Measurements from ENCODE around the gene CKLF.
"Not testable (repeated sequence)": the region's sequence is repeated elsewhere in the genome, so short reads cannot be mapped to it uniquely, and the experiment has no call there.

The CKLF gene

DNA sequence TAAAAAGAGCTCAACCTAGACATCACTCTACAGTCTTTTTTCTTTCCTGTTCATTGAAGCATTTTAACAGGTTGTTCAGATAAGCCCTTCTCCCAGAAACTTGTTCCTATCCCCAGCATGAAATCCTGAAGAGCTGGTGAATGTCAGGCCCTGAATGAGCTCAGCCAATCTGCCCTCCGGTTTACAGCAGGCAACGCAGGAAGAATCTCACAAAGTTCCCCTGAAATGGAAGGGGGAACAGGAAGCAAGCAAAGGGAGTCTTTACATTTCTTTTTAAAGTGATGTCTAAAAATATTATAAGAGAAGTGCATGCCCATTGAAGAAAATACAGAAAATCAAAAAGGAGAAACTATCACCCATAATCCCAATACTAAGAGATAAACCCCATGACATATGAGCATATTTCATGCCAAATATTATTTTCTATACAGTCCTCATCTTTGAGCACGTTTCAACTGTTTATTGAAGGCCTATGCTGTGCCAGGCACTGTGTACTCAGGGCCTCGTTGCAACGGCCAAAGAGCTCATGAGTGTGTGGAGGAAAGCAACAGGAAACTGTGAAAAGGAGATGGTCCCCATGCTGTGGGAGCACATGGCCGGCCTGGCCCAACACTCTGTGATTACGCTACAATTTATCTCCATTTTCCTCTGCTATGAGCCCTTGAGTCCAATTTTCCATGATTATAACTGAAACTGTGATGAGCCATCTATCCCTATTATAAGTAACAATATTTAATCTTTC, 8.2 kb upstream of the CKLF start:
- DNase-seq: no peak

DNA sequence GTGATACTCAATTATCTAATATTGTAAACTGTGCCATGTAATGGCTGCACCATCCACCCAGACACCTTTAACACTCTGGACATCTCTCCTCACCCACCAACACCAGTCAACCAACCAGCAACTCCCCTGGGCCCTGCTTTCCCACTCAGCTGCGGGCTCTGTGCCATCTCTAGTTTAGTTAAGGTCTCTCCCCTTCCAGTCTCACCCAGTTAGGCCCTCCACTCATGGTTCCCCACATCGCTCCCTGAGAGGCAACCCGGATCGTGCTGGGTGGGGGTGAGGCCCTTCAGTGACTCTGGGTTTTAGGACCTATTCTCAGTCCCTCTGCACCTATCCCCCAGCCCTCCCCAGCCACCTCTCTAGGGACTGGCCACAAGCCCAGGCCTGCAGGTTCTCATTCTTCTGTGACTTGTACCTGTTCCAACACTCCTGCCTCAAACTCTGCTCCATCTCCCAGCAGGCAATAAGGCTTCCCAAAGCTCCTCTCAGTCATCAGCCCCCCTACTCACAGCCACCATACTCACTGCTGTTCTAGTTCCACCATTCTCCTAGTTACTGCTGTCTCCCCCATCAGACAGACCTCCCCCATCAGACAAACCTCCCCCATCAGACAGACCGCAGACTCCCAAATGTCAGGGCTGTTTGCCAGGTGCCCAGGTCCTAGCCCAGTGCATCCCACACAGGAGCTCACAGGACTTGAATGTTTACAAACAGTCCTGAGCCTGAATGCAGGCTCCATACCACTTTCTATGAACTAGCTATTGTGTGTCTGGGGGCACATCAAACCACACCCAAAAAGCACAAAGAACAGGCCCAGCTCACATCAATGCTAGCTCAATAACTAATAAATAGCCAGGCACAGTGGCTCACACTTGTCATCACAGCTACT, 5.0 kb upstream of the CKLF start:
- DNase-seq: peak; percentile 10

DNA sequence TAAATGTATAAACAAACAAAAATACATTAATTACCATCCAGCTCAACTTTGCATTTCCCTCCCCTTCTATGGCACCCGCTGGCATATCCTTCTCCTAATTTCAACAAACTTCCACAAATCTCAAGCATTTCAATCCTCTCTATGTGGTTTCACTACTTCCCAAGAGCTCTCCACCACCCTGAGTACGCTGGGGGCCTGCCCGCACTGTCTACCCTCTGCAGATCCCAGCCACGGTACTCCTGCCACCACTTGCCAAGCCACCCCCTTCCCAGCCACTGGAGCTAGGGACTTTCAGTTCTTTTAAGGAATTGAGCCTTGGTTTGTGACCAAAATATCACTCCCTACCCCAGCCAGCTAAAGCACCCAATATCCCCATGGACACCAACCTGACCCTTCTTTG, 4.3 kb upstream of the CKLF start:
- no peak for DNase-seq

DNA sequence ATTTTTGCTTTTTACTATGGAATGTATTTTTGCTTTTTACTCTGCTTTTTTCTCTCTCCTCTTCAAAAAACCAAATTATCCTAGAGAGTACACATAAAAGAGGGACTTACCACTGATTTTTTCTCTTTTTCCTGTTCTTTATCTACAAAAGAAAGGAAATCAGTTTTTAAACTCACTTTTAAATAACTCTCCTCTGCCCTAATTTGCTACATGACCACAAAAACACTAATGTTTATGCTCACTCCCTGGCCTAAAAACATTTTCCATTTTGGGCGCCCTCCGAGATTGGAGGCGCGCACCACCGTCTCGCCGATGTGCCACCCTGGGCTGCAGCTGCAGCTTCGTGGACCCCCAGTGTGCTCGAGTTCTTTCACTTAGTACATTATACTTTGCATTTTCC, 3.5 kb upstream of the CKLF start:
- no peak for DNase-seq

DNA sequence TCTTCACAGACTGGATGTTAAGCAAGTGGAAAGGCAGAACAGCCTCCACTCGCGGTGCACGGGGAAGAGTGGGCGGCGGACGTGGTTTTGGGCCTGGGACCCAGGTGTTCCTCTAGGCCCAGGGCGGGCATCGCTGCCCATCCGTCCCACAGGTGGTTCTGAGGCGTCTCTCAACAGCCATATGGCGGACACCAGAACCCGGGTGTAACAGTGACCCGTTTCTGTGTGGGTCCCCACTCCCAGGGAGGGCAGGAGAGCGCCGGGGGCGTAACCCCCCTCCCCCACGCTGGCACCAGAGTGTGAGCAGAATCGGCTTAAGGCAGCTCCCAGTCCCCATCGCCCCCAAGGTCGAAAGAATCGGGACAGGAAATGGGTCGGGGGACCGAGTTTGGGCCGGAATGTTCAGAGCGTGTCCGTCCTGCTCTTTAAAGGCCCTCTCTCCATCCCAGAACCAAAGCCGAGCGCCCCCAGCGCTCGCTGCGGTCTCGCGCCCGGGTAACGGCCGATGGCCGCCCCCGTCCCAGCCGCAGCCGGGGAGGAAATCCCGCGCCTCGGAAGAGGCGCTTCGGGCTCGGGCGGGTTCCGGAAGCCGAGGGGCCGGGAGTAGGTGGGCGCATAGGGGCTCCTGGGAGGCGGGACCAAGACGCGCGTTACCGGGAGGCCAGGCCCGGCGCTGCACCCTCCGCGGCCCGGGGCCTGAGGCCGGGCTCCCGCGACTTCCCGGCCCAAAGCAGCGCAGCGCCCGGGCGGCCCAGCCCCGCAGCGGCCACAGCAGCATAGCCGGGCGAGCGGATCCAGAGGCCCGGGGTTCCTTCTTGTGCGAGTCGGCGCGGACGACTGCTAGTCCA, 2.9 kb upstream of the CKLF start, which contains the start of gene TK2:
Gene TK2 (minus strand): TSS at position 839 of the 848 bp plus-strand sequence. CDS start 61 bp downstream, at position 778.
- peak; percentile 51 for DNase-seq

DNA sequence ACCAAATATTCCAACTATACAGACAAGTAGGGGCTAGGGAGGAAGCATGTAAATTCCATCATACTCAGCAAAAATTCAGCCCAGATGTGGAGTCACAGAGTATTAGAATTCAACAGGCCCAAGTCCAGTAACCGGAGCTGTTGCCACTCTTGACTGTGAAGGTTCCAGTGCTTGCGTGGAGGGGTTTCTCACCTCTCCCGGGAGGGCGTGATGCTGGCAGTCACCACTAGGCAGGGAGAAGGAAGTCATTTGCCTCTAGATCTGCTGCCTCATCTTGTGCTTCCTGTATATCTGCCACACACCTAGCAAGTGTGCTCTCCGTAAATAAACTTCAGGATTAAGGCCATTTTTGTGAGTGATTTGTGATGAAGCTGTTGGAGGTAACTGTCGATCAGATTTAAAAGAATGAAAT, 1.0 kb upstream of the CKLF start:
- no peak for DNase-seq

DNA sequence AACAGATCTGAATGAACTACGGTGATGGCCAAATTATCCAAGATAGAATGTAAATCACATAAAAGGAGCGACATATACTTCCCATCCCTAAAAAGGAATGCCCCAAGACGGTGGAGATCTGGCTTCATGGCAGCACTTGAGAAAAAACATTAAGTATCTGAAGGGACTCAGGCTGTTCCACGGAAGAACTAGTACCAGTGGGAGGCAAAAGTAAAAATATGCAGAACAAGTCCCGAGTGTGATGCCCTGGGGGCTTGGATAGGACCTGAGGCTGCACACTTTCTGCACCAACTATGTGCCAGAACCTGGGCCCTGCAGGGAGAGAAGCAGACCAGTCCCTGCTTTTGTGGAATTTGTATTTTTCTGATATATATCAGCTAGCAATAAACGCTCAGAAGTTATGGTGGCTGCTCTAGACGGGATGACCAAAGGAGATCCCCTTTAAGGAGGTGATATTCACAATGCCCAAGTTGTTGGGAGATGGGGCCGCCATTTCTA, 539 bp upstream of the CKLF start:
- no peak for DNase-seq

DNA sequence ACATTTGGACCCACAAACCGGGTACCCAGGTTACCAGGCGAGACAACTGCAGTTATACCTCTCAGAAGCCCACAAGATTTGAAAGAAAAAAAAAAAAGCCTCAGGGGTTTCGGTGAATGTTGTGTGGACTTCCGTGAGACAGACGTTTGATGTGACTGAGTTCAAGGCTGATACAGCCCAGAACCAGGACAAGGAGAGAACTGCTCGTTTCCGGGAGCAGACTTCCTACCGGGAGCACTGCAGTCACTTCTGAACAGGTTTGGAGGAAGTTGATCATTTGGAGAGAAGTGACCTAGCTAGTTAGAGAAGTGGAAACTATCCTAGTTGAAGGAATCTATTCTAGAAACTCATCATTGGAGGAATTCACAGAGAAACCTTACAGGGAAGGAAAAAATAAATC, 847 bp downstream of the CKLF start:
- no peak for DNase-seq

DNA sequence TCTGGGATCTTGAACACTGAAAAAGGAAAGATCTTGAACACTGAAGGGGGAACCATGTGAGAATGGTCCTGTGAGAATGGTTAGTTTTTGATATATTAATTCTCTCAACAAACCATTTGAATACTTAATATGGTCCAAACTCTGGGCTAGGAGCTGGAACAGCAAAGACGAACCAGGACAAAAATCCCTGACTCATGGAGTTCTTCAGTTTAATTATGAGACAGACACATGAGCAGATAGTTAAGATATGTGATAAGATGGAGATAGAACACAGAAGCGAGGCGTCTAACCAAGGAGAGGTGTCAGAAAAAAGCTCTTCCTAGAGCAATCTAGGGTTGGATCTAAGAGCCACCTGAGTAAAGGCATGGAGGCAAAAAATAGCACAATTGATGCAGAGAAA, 1.6 kb downstream of the CKLF start:
- DNase-seq: no peak

DNA sequence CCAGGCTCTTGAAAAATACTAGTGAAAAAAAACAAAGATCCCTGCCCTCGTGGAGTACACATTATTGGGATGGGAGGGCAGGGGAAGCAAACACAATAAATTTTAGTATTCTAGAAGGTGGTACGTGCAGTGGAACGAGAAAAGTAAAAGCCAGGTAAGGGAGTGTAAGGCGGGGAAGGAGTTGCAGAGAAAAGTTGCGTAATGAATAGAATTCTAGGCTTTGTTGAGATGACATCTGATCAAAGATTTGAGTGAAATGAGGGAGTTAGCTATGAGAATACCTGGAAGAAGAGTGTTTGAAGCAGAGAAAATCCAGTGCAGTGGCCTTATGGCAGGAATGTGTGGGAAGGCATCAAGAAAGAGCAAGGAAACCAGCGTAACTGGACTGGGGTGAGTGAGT, 2.1 kb downstream of the CKLF start:
- DNase-seq: no peak

DNA sequence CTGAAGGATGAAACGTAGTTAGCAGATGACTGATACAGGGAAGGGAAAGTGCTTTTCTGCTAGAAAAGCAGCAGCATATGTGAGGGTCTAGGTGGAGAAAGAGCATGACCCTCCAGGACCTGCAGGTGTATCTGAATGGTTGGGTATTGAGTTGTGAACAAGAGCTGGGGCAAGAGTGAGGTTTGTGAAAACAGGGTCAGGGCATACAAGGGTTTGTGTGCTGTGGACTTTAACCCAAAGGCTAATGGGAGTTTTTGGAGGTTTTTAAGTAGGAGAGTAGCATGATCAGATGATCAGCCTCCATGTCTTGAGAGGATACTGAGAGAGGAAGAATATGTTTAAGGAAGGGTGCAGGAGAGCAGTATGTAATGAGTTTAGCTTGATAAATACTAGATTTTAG, 7.7 kb downstream of the CKLF start:
- no peak for DNase-seq

DNA sequence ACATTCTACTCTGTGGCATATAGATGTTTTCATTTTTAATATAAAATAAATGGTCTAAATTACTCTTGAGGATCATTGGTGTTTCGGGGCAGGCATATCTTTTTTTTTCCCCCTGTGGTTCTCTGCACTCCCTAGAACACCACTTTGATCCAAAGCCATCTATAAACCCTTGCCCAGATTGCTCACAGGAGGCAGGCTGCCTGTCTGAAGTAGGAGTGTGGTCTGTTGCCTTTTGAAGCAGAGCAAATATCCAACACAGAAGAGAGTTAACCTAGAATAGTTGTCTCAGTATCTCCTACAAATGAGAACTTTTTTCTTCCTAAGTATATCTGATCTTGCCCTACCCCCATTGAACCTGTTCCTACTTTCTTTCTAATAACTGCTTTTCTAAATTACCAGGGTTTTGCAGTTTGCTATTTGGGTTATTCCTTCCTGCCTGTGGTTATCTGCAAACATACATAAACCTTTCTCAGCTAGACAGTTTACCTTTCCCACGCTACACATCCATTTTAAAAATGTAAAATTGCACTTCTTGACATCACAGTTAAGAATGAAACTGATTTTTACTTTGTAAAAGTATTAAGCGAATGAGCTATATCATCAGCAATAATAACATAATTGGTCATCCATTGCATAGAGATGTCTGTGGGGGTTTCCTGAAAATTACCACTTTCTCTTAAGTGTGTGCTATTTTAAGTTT, 9.2 kb downstream of the CKLF start:
- DNase-seq: no peak

DNA sequence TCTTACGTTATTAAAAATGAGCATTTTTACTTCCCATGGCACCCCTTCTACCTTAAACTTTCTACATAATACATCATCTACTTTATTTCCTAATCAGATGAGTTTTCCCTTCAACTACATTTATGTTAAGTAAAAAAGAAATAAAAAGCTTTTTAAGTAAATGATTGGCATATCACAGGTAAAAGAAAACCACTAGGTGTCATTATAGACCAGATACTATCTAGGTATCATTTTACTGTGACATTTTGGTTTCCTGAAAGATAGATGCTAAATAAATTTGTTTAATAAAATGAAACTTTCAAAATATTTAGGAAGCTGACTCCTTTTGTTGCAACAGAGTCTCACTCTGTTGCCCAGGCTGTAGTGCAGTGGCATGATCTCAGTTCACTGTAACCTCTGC, 10.0 kb downstream of the CKLF start:
- no peak for DNase-seq

DNA sequence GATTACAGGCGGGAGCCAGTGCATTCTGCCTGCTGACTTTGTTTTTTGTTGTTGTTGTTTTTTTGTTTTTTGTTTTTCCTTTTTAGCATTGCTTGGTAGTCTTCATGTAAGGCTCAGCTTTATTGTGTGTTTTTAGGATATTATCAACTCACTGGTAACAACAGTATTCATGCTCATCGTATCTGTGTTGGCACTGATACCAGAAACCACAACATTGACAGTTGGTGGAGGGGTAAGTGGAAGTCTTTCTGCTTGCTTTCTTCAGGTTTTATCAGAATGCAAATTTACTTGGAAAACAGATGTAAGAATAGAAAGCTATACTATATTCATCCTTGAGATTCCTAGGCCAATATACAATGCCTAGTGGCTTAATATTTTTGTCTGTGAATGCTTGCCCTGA, 10.6 kb downstream of the CKLF start:
- no peak for DNase-seq

DNA sequence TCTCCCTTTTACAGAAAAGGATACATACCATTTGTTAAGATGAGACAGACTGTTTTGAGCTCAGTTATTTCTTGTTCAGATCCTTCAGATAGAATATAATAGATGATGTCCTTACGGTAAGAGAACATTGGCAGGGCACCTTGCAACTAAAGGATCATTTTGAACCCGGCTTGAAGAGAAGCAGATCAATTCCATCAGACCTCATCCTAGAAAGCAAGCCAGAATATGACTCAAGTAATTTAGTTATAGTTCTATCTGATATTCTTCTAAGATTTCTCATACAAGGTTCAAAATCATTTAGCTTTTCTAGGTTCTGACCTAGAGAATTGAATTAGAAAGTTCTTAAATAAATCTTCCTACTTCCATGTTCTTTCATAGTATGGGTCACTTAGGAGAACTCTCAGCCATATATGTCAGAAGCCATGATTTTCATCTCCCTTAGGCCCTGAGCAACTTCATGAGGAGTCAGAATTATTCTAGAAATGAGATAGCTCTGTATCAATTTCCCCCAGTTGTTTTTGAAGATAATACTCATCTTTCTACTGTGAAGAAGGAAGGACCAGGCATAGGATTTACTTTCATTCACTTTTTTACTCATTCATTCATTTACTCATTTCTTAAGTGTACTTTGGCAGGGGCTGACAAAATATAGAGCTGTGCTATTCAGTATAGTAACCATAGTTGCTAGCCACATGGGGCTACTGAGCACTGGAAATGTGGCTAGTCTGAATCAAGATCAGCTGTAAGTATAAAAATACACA, 11.4 kb downstream of the CKLF start:
- DNase-seq: no peak

DNA sequence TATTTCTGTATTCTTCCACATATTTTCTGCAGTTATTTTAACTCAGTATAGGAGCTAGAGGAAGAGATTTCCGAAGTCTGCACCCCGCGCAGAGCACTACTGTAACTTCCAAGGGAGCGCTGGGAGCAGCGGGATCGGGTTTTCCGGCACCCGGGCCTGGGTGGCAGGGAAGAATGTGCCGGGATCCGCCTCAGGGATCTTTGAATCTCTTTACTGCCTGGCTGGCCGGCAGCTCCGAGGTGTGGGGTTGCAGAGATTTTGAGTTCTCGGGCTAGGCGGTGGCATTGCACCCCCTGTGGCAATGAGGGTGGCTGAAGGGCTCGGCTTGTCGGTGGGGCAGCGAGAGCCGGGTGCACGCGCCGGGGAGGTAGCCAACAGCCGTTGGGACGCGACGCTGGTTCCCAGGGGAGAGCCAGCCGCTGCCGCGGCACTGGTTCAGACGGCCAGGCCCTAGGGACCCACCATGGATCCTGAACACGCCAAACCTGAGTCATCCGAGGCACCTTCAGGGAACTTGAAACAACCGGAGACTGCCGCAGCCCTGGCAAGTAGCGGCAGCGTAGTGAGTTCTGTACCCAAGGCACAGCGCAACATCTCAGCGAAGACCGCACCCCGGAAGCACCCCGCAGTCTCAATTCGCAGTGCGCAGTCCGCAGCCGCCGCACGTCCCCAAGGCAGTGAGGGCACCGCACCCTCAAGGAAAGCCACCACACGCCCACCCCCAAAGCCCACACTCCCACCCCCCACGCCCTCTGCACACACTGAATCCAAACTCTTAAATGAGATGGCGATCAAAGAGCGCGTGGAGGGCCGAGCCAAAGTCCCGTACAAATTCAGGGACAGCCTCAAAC, 13.9 kb downstream of the CKLF start, which contains the start of gene CMTM1:
Gene CMTM1 (plus strand): TSS at position 389 of the 851 bp plus-strand sequence. CDS start 75 bp downstream, at position 464.
- no peak for DNase-seq

DNA sequence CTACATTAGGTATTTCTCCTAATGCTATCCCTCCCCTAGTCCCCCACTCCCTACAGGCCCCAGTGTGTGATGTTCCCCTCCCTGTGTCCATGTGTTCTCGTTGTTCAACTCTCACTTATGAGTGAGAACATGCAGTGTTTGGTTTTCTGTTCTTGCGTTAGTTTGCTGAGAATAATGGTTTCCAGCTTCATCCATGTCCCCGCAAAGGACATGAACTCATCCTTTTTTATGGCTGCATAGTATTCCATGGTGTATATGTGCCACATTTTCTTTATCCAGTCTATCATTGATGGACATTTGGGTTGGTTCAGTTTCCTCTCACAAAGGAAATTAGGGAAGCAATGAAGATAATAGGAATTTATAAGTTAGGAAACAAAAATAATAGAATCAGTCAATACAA, 14.9 kb downstream of the CKLF start:
- DNase-seq: not testable (repeated sequence)

DNA sequence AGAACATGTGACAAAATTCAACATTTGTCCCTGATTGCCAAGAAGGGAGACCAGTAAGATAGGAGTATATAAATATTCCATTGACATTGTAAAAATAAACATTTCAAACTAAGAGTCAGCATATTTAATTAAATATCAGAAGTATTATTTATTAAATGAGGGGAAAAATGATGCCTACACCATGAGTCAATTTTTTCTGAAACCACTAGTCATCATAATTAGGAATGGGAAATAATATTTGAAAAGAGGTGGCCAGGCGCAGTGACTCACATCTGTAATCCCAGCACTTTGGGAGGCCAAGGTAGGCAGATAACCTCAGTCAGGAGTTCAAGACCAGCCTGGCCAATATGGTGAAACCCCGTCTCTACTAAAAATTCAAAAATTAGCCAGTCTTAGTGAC, 16.0 kb downstream of the CKLF start:
- no peak for DNase-seq

DNA sequence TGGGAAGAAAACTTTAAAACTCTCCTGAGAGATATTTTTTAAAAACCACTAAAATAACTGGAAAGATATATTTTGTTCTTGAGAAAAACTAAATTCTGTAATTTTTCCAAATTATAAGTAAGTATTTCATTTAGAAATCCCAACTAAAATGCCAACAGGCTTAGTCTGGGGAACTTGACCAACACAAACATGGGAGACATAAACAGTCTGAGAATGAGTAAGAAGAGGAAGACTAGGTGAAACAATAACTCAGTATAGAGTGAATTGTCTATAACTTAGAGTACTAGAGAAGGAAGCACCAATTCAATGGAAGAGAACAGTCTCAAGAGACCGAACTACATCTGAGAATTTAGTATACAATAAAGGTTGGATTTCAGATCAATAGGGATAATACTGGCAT, 16.8 kb downstream of the CKLF start:
- DNase-seq: no peak

DNA sequence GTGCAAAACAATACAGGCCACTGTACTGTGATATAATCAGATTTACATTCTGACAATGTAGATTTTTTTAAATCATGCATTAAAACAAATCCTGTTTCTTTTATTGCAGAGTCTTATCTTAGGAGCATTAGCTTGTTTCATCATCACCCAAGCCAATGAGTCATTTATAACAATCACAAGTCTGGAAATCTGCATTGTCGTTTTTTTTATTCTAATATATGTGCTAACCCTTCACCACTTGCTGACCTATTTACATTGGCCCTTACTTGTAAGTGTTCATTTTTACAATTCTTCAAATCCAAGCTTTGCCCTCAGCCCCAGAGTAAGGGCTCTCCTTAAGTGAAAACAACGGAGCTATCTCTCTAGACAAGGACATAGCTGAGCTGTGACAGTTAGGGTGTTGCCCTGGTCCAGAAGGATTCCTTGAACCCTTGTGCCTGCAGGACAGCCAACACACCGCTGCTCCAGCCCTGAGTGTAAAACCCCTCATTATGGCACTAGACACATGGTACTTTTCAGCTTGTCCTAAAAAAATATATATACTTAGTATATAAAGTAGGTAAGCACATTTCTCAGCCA, 17.5 kb downstream of the CKLF start:
- DNase-seq: no peak
